ENCODE measurements around the gene CYP2B6.

DNA sequence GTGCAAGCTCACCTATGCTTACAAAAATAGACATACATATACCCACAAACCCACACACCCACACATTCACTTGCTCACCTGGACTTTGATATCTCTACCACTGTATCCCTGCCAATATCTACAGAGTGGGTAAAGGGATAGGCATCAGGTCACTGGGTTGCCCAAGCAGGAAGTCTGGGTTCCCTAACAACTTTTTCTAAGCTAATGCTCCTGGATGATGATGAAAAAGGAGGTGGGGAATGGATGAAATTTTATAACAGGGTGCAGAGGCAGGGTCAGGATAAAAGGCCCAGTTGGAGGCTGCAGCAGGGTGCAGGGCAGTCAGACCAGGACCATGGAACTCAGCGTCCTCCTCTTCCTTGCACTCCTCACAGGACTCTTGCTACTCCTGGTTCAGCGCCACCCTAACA lies at the start of gene CYP2B6:
- no peak for TF ChIP-seq EZH2 (IDR thresholded peaks at IDR 0.05; ENCODE audit: borderline replicate concordance, low read depth, low read length, severe bottlenecking)
- TF ChIP-seq, protein P1, sequence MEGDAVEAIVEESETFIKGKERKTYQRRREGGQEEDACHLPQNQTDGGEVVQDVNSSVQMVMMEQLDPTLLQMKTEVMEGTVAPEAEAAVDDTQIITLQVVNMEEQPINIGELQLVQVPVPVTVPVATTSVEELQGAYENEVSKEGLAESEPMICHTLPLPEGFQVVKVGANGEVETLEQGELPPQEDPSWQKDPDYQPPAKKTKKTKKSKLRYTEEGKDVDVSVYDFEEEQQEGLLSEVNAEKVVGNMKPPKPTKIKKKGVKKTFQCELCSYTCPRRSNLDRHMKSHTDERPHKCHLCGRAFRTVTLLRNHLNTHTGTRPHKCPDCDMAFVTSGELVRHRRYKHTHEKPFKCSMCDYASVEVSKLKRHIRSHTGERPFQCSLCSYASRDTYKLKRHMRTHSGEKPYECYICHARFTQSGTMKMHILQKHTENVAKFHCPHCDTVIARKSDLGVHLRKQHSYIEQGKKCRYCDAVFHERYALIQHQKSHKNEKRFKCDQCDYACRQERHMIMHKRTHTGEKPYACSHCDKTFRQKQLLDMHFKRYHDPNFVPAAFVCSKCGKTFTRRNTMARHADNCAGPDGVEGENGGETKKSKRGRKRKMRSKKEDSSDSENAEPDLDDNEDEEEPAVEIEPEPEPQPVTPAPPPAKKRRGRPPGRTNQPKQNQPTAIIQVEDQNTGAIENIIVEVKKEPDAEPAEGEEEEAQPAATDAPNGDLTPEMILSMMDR (IDR thresholded peaks at IDR 0.05; ENCODE audit: borderline replicate concordance, extremely low read depth, low read length, poor library complexity, severe bottlenecking), result no peak
